ENCODE measurements around the gene HECW1. TPM values are rescaled to one million over a fixed set of nuclear protein-coding genes. Genes with fewer than 3 reads are reported as not detected.
A peak's percentile ranks its signal among the peaks of the same experiment; 100 is the strongest.

HECW1 gene
- total RNA-seq, 6 donors from 2014 or later, result 0.10 to 1.0 (median 0.76) TPM; not detected in 1

DNA sequence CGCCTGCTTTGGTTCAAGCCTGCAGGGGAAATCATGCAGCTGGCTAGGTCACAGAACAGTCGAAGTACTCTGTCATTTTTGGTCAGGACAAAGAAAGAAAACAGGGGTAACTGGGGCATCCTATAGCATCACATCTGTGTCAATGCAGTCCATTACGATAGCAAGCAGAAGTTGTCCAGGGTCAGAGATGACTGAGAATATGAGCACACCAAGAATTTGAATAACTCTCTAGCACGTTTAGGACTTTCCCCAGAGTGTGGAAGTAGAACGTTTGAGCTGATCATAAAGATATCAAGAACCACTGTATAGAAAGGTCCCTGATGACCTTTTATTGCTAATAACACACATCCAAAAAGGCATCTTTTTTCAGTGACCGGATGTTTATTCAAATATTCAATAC lies 12.7 kb upstream of the HECW1 start:
- WGBS, 2 donors, result 59 to 64% methylated on average over 6 of the region's 6 CpGs
- ATAC-seq (ENCODE audit: low FRiP score in 2 of 2) (no peak), DNase-seq (no peak)
- Histone ChIP-seq H3K27ac (no peak overlapping the region), H3K36me3 (no peaks in the 10 kb centered on the region), H3K27me3 (no peaks in the 10 kb centered on the region), H3K4me3 (no peak overlapping the region), H3K4me1 (no peaks in the 10 kb centered on the region), H3K9me3 (no peaks in the 10 kb centered on the region)
- TF ChIP-seq, protein P1, sequence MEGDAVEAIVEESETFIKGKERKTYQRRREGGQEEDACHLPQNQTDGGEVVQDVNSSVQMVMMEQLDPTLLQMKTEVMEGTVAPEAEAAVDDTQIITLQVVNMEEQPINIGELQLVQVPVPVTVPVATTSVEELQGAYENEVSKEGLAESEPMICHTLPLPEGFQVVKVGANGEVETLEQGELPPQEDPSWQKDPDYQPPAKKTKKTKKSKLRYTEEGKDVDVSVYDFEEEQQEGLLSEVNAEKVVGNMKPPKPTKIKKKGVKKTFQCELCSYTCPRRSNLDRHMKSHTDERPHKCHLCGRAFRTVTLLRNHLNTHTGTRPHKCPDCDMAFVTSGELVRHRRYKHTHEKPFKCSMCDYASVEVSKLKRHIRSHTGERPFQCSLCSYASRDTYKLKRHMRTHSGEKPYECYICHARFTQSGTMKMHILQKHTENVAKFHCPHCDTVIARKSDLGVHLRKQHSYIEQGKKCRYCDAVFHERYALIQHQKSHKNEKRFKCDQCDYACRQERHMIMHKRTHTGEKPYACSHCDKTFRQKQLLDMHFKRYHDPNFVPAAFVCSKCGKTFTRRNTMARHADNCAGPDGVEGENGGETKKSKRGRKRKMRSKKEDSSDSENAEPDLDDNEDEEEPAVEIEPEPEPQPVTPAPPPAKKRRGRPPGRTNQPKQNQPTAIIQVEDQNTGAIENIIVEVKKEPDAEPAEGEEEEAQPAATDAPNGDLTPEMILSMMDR (IDR thresholded peaks at IDR 0.05), result no peak
- TF ChIP-seq EP300 (IDR thresholded peaks at IDR 0.05), result no peak
- TF ChIP-seq POLR2A (IDR thresholded peaks at IDR 0.05), result no peak
- no peak for TF ChIP-seq POLR2AphosphoS5 (IDR thresholded peaks at IDR 0.05)

DNA sequence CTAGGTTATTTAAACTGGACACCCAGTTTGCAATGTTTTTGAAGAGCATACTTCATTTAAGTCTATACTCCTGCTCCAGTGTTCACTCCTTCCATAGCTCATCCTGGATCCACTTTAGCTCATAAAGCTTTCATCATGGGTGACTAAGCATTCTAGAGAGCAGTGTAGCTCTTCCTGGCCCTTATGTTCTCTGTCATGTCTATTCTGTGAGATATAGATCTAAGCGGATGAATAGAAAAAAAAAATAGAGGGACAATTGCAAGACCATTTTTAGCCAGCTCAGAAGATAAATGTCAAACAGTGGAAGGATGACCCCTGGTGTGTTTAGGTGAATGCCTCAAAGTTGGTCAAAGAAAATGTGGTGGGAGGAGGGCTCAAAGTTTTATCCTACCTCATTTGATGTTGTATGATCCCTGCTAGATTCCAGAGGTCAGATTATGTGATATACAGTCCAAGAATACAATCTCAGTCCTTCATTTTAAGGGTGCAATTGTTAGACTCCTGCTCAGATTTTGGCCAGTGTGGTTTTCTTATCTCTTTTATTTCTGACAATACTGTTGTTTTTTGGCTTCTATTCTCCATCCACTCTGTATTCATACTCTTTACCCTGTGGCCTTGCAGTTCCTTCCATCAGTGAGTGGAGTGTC lies 7.5 kb upstream of the HECW1 start:
- Histone ChIP-seq H3K4me3 (no peak overlapping the region), H3K27ac (no peak overlapping the region), H3K36me3 (no peaks in the 10 kb centered on the region), H3K9me3 (no peaks in the 10 kb centered on the region), H3K27me3 (peaks cover 0 to 3% (median 0%) of the 10 kb centered on the region in 4 donors), H3K4me1 (no peaks in the 10 kb centered on the region)
- TF ChIP-seq POLR2AphosphoS5 (IDR thresholded peaks at IDR 0.05) (no peak), EP300 (IDR thresholded peaks at IDR 0.05) (no peak), POLR2A (IDR thresholded peaks at IDR 0.05) (no peak)
- TF ChIP-seq, protein P1 (IDR thresholded peaks at IDR 0.05), result no peak
- DNase-seq (no peak), ATAC-seq (ENCODE audit: low FRiP score in 2 of 2) (no peak)
- 71 to 86% methylated on average over 1 of the region's 1 CpG for WGBS, 2 donors

DNA sequence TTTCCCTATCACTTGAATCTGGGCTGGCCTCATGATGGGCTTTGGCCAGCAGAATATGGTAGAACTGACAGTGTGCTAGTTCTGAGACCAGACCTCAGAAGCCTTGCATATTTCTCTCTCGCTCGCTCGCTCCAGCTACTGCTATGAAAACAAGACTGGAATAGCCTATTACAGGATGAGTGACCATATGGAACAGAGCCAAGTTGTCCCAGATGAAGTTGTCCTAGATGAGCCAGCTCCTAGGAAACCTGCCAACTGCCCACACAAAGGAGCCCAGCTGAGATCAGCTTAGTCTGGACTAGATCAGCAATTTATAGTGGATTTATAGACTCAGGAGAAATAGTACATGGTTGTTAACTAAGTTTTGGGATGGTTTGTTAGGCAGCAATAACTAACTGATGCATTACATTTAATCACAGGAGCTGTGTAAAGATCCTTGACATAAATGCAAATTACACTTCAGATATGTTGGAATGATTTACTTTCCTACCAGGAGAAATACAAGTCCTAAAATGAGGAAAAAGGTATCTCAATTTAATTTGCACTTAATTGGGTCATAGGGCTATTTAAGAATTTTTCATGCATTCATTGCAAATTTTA lies 6.8 kb upstream of the HECW1 start:
- no peak overlapping the region for H3K27ac ChIP-seq
- no peak overlapping the region for H3K4me3 ChIP-seq
- no peaks in the 10 kb centered on the region for H3K36me3 ChIP-seq
- no peak for TF ChIP-seq POLR2AphosphoS5 (IDR thresholded peaks at IDR 0.05)
- TF ChIP-seq EP300 (IDR thresholded peaks at IDR 0.05), result no peak
- no peak for TF ChIP-seq POLR2A (IDR thresholded peaks at IDR 0.05)
- TF ChIP-seq, protein P1 (IDR thresholded peaks at IDR 0.05), result no peak
- DNase-seq, result no peak
- no peak for ATAC-seq (ENCODE audit: low FRiP score in 2 of 2)
- no peaks in the 10 kb centered on the region for H3K9me3 ChIP-seq
- H3K4me1 ChIP-seq, result no peaks in the 10 kb centered on the region
- WGBS, 2 donors, result 95 to 97% methylated on average over 3 of the region's 3 CpGs
- peaks cover 0 to 3% (median 0%) of the 10 kb centered on the region in 4 donors for H3K27me3 ChIP-seq

DNA sequence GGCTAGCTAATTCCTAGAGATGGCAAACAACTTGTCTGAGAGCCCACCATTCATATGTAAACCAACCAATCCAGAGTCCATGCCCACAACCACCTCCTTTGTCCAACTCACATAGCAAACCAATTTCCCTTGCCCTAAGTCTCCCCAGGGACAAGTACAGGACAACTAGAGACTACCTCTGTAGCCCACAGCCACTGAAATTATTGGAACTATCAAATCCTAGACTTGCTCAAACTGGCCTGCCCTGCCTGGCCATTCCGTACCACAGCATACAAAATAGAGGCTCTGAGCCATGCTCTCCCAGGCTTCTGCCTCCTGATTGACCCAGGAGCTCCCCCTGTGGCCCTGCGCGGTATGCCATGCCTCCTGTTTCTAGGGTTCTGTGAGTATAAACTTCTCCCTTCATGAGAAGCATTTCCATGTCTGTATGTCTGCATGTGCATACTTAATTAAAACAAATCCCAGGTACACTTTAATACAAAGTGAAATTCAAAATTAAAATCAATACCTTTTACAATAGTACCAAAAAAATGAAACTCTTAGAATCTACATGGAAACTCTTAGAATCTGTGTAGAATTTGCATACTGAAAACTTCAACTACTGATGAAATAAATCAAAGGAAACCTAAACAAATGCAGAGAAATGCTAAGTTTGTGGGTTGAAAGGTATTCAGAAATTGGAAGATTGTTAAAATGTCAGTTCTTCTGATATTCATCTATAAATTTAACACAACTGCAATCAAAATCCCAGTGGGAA lies 4.0 kb upstream of the HECW1 start:
- DNase-seq, result peak; percentile 55 to 81

More for the DNA sequence above, 4.0 kb upstream of the HECW1 start:
- Histone ChIP-seq H3K27ac (no peak overlapping the region), H3K4me3 (no peak overlapping the region), H3K27me3 (peaks cover 0 to 19% (median 13%) of the 10 kb centered on the region in 4 donors), H3K36me3 (no peaks in the 10 kb centered on the region), H3K9me3 (no peaks in the 10 kb centered on the region), H3K4me1 (peaks cover 9 to 13% (median 11%) of the 10 kb centered on the region in 4 donors)
- WGBS, 2 donors, result 6 to 10% methylated on average over 3 of the region's 3 CpGs
- peak; percentile 77 to 83 for ATAC-seq (ENCODE audit: low FRiP score in 2 of 2)
- TF ChIP-seq POLR2AphosphoS5 (IDR thresholded peaks at IDR 0.05), result no peak
- TF ChIP-seq, protein P1 (IDR thresholded peaks at IDR 0.05), result peak; percentile 32 to 72 (median 51)

Data from upper lobe of left lung (tissue), 6 donors.